HCT116 (cell line): ENCODE measurements around the gene COX8A. TPM values are rescaled to one million over a fixed set of nuclear protein-coding genes. Genes with fewer than 3 reads are reported as not detected.

Experiments used
- total RNA-seq: library from RNA; stranded (reverse); gene quantifications from one replicate; pipeline ENCODE4 v1.2.1, GENCODE V29; 2021; ENCODE audit not compliant: unreplicated experiment

COX8A gene
- total RNA-seq, 1 experiment from 2014 or later: 536 TPM

Other genes starting within 250 kb of the COX8A start
- gene ZFTA, start 205.8 kb upstream of the COX8A start, total RNA-seq: 14.7 TPM
- gene SPINDOC, start 161.2 kb upstream of the COX8A start, total RNA-seq: 50.9 TPM
- 39.8 TPM for gene MARK2, start 135.5 kb upstream of the COX8A start, total RNA-seq
- gene RCOR2, start 57.5 kb upstream of the COX8A start, total RNA-seq: 10.8 TPM
- 25.3 TPM for gene NAA40, start 35.6 kb upstream of the COX8A start, total RNA-seq
- gene OTUB1, start 11.8 kb downstream of the COX8A start, total RNA-seq: 87.0 TPM
- gene FLRT1, start 61.3 kb downstream of the COX8A start, total RNA-seq: 0.15 TPM
- gene MACROD1, start 191.5 kb downstream of the COX8A start, total RNA-seq: 61.1 TPM
- gene STIP1, start 211.6 kb downstream of the COX8A start, total RNA-seq: 336 TPM
- 4.3 TPM for gene FERMT3, start 232.1 kb downstream of the COX8A start, total RNA-seq